ENCODE measurements around the gene PXDN.

DNA sequence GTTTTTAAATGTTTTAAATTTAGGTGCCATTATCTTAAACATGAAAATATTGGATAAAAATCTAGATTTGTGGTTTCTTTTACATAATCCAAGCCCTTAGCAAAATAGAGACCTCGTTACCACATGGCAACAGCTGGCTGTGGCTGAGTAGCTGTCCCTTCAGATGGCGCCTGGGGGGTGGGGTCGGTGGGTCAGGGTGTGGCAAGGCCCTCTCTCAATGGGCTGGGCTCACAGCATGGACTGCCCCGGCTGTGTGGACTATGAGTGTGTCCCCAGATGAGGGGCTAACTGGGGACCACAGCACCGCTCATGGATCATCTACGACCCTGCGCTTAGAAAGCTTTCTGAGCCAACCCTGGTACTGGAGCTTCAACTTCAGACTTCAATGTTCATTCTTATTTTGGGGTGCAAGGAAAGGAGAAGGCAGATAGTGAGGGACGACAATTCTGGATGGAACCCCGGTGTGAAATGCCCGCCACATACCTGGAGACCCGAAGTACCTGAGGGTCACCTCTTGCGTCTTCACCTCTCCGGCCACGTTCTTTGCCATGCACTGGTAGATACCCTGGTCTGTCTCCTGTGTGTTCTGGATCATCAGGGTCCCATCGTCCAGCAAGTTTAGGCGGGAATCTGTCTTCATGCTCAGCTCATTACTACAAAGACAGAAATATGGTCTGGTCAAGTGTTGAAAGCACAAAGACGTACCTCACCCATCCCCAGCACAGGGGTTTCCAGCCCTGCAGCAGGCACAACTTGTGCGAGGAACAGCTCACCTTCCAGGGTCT, 71.0 kb downstream of the PXDN start:
- no peak for TF ChIP-seq POLR2A (IDR thresholded peaks at IDR 0.05; ENCODE audit: low read length)
- TF ChIP-seq GATA1 (IDR thresholded peaks at IDR 0.05; ENCODE audit: low read depth, low read length) = no peak
